Ishikawa (cell line): ENCODE results near the gene RABL3.

Source experiments
- CEBPB ChIP-seq: IDR thresholded peaks from 2 replicates; pipeline ENCODE4 v1.6.1; 2012
- CREB1 ChIP-seq: IDR thresholded peaks from 2 replicates; pipeline ENCODE4 v1.6.1; 2012; ENCODE audit warnings: low read depth
- EGR1 ChIP-seq: IDR thresholded peaks from 2 replicates; pipeline ENCODE4 v1.6.1; 2012
- EP300 ChIP-seq: IDR thresholded peaks from 2 replicates; pipeline ENCODE4 v1.6.1; 2012; ENCODE audit warnings: borderline replicate concordance
- FOXM1 ChIP-seq: IDR thresholded peaks from 2 replicates; pipeline ENCODE4 v1.6.1; 2012; ENCODE audit warnings: low read depth, borderline replicate concordance
- MAX ChIP-seq: IDR thresholded peaks from 2 replicates; pipeline ENCODE4 v1.6.1; 2012
- NFIC ChIP-seq: IDR thresholded peaks from 2 replicates; pipeline ENCODE4 v1.6.1; 2012
- RAD21 ChIP-seq: IDR thresholded peaks from 2 replicates; pipeline ENCODE4 v1.6.1; 2012; ENCODE audit warnings: low read depth
- REST ChIP-seq: IDR thresholded peaks from 2 replicates; pipeline ENCODE4 v1.6.1; 2012; ENCODE audit warnings: low read depth, mild to moderate bottlenecking
- TCF12 ChIP-seq: IDR thresholded peaks from 2 replicates; pipeline ENCODE4 v1.6.1; 2012; ENCODE audit warnings: low read depth
- TEAD4 ChIP-seq: IDR thresholded peaks from 2 replicates; pipeline ENCODE4 v1.6.1; 2012
- USF1 ChIP-seq: IDR thresholded peaks from 2 replicates; pipeline ENCODE4 v1.6.1; 2012
- YY1 ChIP-seq: IDR thresholded peaks from 2 replicates; pipeline ENCODE4 v1.6.1; 2012; ENCODE audit warnings: low read depth
- ZBTB7A ChIP-seq: IDR thresholded peaks from 2 replicates; pipeline ENCODE4 v1.6.1; 2012; ENCODE audit warnings: low read depth

GRCh38 chr3:120726791-120727190, 15.5 kb downstream of the RABL3 start:
- TF ChIP-seq EP300: no peak
- no peak for TF ChIP-seq CREB1
- TF ChIP-seq FOXM1: no peak
- TF ChIP-seq EGR1: no peak
- no peak for TF ChIP-seq REST
- no peak for TF ChIP-seq MAX
- no peak for TF ChIP-seq RAD21
- TF ChIP-seq ZBTB7A: no peak
- TF ChIP-seq TCF12: no peak
- no peak for TF ChIP-seq USF1
- no peak for TF ChIP-seq CEBPB
- no peak for TF ChIP-seq YY1
- TF ChIP-seq NFIC: no peak
- no peak for TF ChIP-seq TEAD4
